ENCODE results near the gene NF1.
A peak's percentile ranks its signal among the peaks of the same experiment; 100 is the strongest.
"Not testable (repeated sequence)": the region's sequence is repeated elsewhere in the genome, so short reads cannot be mapped to it uniquely, and the experiment has no call there.

The NF1 gene

DNA sequence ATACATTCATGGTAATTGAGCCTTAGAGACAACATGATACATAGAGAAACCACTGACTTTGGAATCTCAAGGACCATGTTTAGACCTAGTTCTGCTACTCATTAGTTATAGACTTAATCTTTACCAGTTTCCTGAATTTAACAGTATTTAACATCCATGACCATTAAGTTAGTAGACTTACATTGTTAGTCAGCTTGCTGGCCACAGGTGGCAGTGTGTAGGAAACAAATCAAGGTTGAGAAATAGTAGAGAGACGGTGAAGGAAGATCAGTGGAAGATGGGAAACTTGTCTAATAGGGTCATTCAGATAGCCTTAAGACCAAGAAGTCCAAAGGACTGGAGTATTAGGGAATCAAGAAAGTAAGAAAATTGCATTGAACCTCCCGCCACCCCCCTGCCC, 171.3 kb downstream of the NF1 start:
- DNase-seq, result no peak

- no peak for DNase-seq
Measured at GRCh38 chr17:31269036-31269577, 174.3 kb downstream of the NF1 start.

GRCh38 chr17:31269578-31269983, 174.8 kb downstream of the NF1 start:
- peak; percentile 98 for DNase-seq

- no peak for DNase-seq
Measured at GRCh38 chr17:31272236-31272635, 177.5 kb downstream of the NF1 start.

GRCh38 chr17:31272803-31273202, 178.0 kb downstream of the NF1 start:
- DNase-seq, result no peak

GRCh38 chr17:31273516-31273915, 178.7 kb downstream of the NF1 start:
- no peak for DNase-seq

DNA sequence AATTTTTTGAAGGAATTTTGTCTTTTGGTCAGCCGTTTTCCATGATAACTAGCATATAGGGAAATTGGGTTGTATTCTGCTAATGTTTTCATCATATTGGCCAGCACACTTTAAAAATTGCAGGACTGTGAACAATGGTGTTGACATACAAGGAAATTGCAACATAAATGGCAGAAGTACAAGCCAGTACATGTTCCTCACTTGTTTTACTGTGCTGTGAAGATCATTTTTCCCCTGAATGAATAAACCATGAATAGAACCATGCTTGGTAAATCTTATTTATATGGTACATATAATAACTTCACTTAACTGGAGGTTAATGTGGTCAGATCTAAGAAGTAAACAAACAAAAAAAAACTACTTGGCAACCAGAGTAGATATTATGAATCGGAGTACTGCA, 179.5 kb downstream of the NF1 start:
- no peak for DNase-seq

GRCh38 chr17:31275116-31275515, 180.3 kb downstream of the NF1 start:
- DNase-seq, result no peak

- DNase-seq, result no peak
Measured at GRCh38 chr17:31279401-31279800, 184.6 kb downstream of the NF1 start.

- no peak for DNase-seq
Measured at GRCh38 chr17:31281061-31281460, 186.3 kb downstream of the NF1 start.

GRCh38 chr17:31283841-31284240, 189.1 kb downstream of the NF1 start:
- no peak for DNase-seq

- DNase-seq, result no peak
Measured at GRCh38 chr17:31286587-31286986, 191.8 kb downstream of the NF1 start.

DNA sequence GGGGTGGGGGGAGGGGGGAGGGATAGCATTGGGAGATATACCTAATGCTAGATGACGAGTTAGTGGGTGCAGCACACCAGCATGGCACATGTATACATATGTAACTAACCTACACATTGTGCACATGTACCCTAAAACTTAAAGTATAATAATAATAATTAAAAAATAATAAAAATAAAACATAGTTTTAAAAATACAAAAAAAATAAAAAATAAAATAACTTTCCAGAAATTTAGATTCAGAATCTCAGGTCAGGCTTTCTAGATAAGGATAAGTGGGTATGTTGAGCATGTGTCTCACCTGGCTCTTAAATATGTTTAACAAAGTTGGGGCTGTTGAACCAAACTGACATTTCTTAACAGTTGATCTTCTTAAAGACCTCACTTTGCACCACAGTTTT, 193.2 kb downstream of the NF1 start:
- DNase-seq, result not testable (repeated sequence)

DNA sequence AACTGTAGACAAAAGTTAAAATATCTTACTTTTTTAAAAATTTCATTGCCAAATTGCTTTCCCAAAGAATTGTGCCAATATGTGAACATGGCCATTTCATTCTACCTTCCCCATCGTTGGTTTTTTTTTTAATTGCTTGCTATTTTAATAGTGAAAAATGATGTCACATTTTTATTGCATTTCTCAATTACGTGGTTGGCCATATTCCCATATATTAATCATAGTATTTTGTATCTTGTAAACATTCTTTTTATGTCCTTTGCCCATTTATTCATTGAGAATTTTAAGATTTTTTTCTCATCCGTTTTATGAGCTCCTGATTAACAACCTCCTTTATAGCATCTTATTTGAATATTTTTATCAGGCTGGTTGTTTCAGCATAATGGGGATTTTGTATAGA, 195.0 kb downstream of the NF1 start:
- peak; percentile 18 for DNase-seq

DNA sequence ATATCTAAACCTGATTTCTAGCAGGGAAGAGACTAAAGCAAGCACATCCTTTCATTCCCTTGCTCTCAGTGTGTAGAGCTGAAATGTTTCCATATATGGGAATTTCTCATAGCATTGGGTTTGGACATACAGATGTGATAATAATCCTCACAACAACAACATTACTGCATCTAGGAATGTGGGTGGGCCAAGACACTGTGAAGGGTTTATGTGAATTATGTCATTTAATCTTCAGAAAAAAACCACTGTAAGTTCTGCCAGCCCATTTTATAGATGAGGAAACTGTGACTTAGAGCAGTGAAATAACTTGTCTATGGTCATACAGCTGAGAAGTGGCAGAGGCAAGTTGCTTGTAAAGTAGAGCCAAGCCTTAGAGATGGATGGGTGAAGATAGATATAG, 197.0 kb downstream of the NF1 start:
- peak; percentile 70 for DNase-seq

DNA sequence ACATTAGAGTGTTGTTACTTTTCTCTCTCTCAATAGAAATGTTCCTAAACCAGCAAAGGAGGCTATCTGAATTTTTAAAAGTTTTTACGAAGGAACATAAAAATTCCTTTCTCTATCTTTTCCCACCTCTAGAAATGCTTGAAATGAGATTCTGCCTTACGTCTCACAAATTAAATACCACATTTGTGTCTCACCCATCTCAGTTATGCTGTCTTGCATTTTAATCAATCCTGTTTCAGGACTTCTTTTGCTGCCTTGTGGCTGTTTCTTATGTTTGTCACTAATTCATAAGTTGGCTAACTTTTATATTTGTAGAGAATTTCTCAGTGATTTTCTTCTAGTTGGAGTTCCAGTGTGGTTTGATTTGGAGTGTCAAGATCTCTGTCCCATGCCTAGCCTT, 198.8 kb downstream of the NF1 start:
- peak; percentile 62 for DNase-seq

DNA sequence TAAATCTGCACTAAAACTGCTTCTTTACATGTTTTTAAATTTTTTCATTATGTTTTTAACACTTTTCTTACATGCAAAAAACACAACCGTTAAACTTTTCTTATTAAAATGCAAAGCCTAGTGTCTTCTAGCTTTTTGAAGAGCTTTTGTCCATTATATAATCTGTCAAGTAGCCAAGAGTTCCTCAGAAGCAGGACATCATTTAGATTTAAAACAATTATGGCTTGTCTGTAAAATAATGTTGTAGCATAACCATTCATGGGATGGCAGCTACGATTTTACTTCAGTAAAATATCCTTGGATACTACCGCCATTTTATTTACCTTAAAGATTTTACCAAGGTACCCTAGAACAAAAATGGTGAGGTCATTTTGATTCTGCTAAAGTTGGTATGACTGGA, 199.5 kb downstream of the NF1 start:
- no peak for DNase-seq

GRCh38 chr17:31294820-31295488, 200.2 kb downstream of the NF1 start:
- DNase-seq, result peak; percentile 77

- DNase-seq, result no peak
Measured at GRCh38 chr17:31295489-31295871, 200.7 kb downstream of the NF1 start.

GRCh38 chr17:31296142-31296541, 201.4 kb downstream of the NF1 start:
- DNase-seq, result no peak

DNA sequence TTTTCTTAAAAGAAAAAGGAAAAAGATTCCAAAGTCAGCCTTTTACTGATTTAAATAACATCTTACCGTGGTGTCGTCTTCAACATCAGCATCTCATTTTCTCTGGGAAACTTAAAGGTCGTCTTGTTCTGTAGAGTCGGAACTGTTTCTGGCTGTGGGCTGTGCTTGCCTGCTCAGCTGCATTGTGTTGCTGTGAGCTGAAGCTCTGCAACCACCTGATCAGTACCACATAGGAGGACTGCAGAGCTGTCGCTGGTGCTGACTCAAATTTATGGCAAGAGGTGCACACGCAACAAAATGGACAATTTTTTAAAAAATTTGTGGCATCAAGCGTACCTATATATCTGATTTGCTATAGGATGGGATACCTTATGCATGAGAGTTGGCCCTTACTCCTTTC, 202.3 kb downstream of the NF1 start, which contains the start of gene OMG:
Gene OMG, minus strand, starts transcription at position 150 of the 400 bp plus-strand sequence. CDS start 908 bp downstream, outside the sequence.
- DNase-seq, result no peak

GRCh38 chr17:31299624-31300023, 204.8 kb downstream of the NF1 start:
- DNase-seq, result no peak

DNA sequence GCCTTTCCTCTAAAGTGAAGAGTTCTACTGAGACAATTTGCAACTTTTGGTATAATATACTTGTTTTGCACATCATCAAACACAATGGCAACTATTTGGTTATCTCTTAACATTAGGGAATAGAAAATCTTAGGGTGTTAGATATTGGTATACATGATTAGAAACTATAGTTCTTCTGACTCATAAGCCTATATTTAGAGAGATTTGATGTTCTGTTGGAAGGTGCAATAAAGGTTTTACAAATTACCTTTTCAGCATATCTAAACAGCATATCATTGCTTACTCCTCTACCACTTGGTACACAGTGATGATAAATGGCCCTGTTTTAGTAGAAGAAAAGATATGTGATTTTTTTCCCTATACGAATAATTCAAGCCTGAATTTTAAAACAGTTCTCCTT, 212.9 kb downstream of the NF1 start:
- DNase-seq, result no peak

- DNase-seq, result no peak
Measured at GRCh38 chr17:31308372-31309334, 213.9 kb downstream of the NF1 start.
